Upper lobe of right lung (tissue), 1 donor: ENCODE measurements around the gene ZNF462. TPM values are rescaled to one million over a fixed set of nuclear protein-coding genes. Genes with fewer than 3 reads are reported as not detected.

Source experiments
- ATAC-seq: fragments of 200-7000 bp; cut with Tn5 transposase; one replicate; pipeline ENCODE4 v1.9.1; 2020; ENCODE audit warnings: mild to moderate bottlenecking, moderate library complexity
- DNase-seq: peaks from one replicate; pipeline ENCODE4 v3.0.0-alpha.2; 2020
- H3K27ac ChIP-seq: fragments of 200-600 bp; one replicate; pipeline ENCODE4 v1.8.0; 2022
- H3K27me3 ChIP-seq: fragments of 200-600 bp; one replicate; pipeline ENCODE4 v1.8.0; 2022; ENCODE audit warnings: mild to moderate bottlenecking
- H3K36me3 ChIP-seq: fragments of 200-600 bp; one replicate; pipeline ENCODE4 v1.8.0; 2022
- H3K4me1 ChIP-seq: fragments of 200-600 bp; one replicate; pipeline ENCODE4 v1.8.0; 2022
- H3K4me3 ChIP-seq: fragments of 200-600 bp; one replicate; pipeline ENCODE4 v1.8.0; 2022; ENCODE audit warnings: mild to moderate bottlenecking
- H3K9me3 ChIP-seq: fragments of 200-600 bp; one replicate; pipeline ENCODE4 v1.8.0; 2022
- intact Hi-C: fragments of 100-400 bp; cut with DNase I; formaldehyde crosslinking; loops from one replicate; pipeline ENCODE4 v1.11.0; 2022
- total RNA-seq: library from RNA; stranded (reverse); fragmentation: NEBNext Ultra II Directional; extraction: Animal tissue kit (Norgen Biotek cat#: 25700); gene quantifications from one replicate; pipeline ENCODE4 v1.2.1, GENCODE V29; 2021
- TF ChIP-seq, protein P1 (sequence below): fragments of 200-600 bp; IDR thresholded peaks from one replicate; pipeline ENCODE4 v1.8.0; 2022; ENCODE audit warnings: antibody characterized with exemption
- donor health status: DM: no; HTN: yes; CAD: no; lungs with severe emphysema.

Gene ZNF462
- total RNA-seq, 1 donor from 2014 or later = 25.4 TPM

- no peak for DNase-seq
- no peaks in the 10 kb centered on the region for H3K27me3 ChIP-seq
- H3K9me3 ChIP-seq = no peaks in the 10 kb centered on the region
- peaks cover 44% of the 10 kb centered on the region for H3K4me1 ChIP-seq
- ATAC-seq = no peak
- no peaks in the 10 kb centered on the region for H3K36me3 ChIP-seq
- no peak overlapping the region for H3K27ac ChIP-seq
- no peak overlapping the region for H3K4me3 ChIP-seq
- intact Hi-C loops = no loop called here
- TF ChIP-seq, protein P1, sequence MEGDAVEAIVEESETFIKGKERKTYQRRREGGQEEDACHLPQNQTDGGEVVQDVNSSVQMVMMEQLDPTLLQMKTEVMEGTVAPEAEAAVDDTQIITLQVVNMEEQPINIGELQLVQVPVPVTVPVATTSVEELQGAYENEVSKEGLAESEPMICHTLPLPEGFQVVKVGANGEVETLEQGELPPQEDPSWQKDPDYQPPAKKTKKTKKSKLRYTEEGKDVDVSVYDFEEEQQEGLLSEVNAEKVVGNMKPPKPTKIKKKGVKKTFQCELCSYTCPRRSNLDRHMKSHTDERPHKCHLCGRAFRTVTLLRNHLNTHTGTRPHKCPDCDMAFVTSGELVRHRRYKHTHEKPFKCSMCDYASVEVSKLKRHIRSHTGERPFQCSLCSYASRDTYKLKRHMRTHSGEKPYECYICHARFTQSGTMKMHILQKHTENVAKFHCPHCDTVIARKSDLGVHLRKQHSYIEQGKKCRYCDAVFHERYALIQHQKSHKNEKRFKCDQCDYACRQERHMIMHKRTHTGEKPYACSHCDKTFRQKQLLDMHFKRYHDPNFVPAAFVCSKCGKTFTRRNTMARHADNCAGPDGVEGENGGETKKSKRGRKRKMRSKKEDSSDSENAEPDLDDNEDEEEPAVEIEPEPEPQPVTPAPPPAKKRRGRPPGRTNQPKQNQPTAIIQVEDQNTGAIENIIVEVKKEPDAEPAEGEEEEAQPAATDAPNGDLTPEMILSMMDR = no peak
Observed at GRCh38 chr9:106872641-106873040, 9.7 kb downstream of the ZNF462 start.

DNA sequence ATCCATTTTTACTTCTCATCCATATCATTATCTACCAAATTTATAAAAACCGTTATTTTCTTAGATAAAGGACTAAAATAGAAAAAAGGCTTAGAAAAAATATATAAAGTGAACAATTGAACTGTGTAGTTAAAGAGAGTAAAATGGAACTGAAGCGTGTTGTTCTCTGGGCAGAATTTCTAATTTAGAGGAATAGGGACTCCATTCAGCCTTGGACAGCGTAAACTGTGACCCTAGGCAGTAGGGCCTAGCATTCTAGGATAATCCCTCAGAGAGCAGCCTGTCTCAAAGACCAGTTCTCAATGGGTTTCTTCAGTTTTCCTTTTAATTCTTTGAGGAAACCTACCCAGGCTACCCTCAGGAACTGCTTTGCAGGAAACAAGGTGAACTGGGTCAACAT is 11.1 kb downstream of the ZNF462 start:
- TF ChIP-seq, protein P1 = no peak
- Histone ChIP-seq H3K4me1 (peaks cover 44% of the 10 kb centered on the region), H3K36me3 (no peaks in the 10 kb centered on the region), H3K27me3 (no peaks in the 10 kb centered on the region), H3K27ac (no peak overlapping the region), H3K9me3 (no peaks in the 10 kb centered on the region), H3K4me3 (no peak overlapping the region)
- intact Hi-C loops = no loop called here
- ATAC-seq (no peak), DNase-seq (no peak)

DNA sequence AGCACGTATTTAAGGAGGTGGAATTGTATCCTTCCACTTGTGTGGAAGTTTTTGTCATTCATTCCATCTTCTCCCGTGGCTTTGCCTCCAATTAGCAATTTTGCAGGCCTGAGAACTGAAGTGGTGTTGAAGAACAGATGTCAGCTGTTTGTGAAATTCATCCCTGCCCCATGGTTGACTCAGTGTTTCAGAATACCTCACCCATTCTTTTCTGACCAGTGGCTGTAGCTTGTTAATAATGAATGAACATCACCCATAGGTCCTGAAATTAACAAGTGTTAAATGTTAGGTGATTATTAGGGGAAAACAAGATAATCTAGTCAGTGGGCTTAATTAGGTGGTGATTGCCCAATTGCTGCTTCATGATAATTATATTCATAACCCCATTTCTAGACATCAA is 11.7 kb downstream of the ZNF462 start:
- H3K4me1 ChIP-seq = peaks cover 42% of the 10 kb centered on the region
- H3K9me3 ChIP-seq = no peaks in the 10 kb centered on the region
- TF ChIP-seq, protein P1 = no peak
- H3K27me3 ChIP-seq = no peaks in the 10 kb centered on the region
- no peak for DNase-seq
- no peak overlapping the region for H3K4me3 ChIP-seq
- intact Hi-C loops = no loop called here
- no peak overlapping the region for H3K27ac ChIP-seq
- ATAC-seq = no peak
- H3K36me3 ChIP-seq = no peaks in the 10 kb centered on the region

DNA sequence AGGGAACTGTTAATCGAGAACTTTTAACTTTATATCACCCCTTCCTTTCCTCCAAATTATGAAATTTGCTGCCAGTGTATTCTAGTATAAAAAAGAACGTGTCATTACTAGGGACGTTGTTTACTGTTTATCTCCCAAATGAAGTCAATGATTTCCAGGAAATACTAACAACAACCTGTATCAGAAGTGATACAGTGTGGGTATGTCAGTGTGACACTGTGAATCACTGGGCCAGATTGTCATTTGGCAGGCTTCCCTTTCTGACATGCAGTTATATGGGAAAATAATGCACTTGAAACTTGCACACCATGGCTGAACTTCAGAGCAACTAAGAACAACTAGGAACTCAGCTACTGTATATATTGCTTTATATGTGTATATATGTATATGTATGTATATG is 12.6 kb downstream of the ZNF462 start:
- no peak overlapping the region for H3K4me3 ChIP-seq
- intact Hi-C loops = no loop called here
- H3K27ac ChIP-seq = no peak overlapping the region
- no peak for ATAC-seq
- H3K27me3 ChIP-seq = no peaks in the 10 kb centered on the region
- TF ChIP-seq, protein P1 = no peak
- H3K4me1 ChIP-seq = peaks cover 42% of the 10 kb centered on the region
- no peaks in the 10 kb centered on the region for H3K36me3 ChIP-seq
- DNase-seq = no peak
- H3K9me3 ChIP-seq = no peaks in the 10 kb centered on the region

DNA sequence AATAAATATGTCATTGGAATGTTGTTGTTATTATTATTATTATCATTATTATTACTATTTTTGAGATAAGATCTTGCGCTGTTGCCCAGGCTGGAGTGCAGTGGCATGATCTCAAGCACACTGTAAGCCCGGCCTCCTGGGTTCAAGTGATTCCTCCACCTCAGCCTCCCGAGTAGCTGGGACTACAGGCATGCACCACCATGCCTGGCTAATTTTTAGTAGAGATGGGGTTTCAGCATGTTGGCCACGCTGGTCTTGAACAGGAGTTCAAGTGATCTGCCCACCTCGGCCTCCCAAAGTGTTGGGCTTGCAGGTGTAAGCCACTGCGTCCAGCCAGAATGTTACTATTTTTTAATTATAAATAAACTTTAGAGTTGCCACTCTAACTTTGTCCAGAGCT is 14.4 kb downstream of the ZNF462 start:
- TF ChIP-seq, protein P1 = no peak
- DNase-seq (no peak), ATAC-seq (no peak)
- Histone ChIP-seq H3K9me3 (no peaks in the 10 kb centered on the region), H3K36me3 (no peaks in the 10 kb centered on the region), H3K4me1 (peaks cover 42% of the 10 kb centered on the region), H3K27ac (no peak overlapping the region), H3K4me3 (no peak overlapping the region), H3K27me3 (no peaks in the 10 kb centered on the region)
- intact Hi-C loops = no loop called here
